GM19043 (cell line): ENCODE data around the gene PRR12.

ENCODE experiments used
- ATAC-seq: cut with Tn5 transposase; IDR thresholded peaks from one replicate; pipeline ENCODE4 v1.9.1; 2021; ENCODE audit warnings: low read depth; ENCODE audit not compliant: unreplicated experiment

The PRR12 gene

GRCh38 chr19:49590971-49591730 lies at the start of gene PRR12:
Gene PRR12, plus strand, starts transcription at chr19:49591182. Its CDS starts 473 bp downstream, at chr19:49591655.
- ATAC-seq: no peak

DNA sequence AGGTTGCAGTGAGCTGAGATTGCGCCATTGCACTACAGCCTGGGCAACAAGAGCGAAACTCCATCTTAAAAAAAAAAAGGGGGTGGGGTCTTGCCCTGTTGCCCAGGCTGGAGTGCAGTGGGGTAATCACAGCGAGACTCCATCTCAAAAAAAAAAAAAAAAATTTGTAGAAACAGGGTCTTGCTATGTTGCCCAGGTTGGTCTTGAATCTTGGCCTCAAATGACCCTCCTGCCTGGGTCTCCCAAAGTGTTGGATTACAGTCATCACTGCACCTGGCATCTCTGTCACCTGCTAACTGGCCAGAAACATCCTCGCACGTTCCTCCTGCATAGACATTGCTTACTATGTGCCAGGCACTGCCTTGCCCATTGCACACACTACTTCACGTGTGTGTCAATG lies 49.1 kb upstream of the PRR12 start:
- ATAC-seq: no peak

- no peak for ATAC-seq
These were observed 48.5 kb upstream of the PRR12 start for GRCh38 chr19:49542446-49542845.

GRCh38 chr19:49543032-49543431 lies 48.0 kb upstream of the PRR12 start:
- no peak for ATAC-seq

DNA sequence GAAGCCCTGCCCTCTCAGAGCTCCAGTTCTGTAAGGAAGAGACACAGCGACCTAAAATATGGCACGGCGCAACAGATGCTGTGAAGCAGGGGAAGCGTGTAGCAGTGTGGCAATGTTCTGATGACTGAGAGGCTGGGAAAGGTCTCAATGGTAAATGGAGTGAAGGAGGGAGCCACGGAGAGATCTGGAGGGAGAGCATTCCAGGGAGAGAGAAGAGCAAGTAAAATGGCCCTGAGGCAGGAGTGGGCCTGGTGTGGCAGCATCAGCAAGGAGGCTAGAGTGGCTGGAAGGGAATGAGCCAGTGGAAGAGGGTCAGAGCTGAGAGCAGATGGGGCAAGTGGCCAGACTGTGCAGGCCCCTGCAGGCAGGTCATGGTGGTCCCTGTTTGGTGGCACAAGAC lies 46.8 kb upstream of the PRR12 start:
- no peak for ATAC-seq

DNA sequence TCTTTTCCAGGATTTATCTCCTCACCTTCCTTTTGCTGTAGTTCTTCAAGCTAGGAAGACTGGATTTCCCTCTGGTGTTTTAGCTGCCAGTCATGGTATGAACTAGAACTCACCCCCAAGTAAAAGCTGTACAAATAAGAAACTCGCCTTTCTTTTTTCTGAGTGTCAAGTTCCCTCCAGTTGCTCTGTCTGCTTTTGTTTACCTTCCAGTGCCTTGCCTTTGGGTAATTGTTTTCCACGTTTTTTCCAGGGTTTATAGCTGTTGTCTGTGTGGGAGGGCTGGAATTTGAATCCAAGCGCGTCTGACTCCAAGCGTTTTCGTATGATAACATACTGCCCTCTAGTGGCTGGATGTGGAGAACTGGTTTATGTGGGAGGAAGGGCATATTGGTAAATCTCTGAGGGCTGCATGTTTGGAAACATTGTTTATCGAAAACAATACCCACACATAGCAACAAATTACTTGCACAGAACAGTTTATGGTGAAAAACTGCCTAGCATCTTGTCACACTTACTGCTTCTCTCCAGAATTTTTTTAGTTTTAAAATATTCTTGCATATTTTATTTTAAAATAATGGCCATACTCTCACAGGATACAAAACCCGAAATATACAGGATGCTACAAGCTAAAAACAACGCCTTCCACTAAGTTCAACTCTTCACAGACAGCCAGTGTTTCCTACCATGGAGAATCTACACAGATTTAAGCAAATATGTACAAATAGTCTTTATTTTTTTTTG lies 44.0 kb upstream of the PRR12 start:
- ATAC-seq: no peak

DNA sequence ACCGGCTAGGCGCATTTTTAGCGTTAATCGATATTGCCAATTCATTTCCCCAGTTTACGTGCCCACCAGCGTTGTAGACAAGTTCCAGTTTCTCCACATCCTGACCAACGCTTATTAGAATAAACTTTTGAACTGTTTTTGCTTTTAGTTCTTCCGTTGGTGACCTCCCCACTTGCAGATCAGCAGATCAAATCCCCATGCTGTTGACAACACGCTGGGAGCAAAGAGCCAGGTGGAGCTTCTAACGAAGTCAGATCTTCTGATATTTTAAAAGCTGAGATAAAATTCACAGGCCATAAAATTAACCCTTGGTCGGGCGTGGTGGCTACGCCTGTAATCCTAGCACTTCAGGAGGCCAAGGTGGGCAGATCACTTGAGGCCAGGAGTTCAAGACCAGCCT lies 41.9 kb upstream of the PRR12 start:
- no peak for ATAC-seq

GRCh38 chr19:49551531-49551930 lies 39.5 kb upstream of the PRR12 start:
- ATAC-seq: no peak

DNA sequence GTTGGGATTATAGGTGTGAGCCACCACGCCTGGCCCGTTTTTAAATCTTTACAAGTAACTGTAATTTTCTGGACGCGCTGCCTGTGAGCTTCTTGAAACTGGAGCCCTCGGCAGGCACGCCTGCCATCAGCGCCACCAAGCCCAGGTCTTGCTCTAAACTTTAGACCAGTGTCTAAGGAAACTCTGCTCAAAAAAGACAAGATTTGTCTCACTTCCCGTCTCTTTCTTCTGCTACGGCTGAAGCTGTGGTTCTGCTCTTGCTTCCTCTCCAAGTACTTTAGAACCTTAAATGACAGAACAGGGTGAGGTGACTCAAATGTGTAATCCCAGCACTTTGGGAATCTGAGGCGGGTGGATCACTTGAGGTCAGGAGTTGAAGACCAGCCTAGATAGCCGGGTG lies 38.2 kb upstream of the PRR12 start:
- no peak for ATAC-seq

DNA sequence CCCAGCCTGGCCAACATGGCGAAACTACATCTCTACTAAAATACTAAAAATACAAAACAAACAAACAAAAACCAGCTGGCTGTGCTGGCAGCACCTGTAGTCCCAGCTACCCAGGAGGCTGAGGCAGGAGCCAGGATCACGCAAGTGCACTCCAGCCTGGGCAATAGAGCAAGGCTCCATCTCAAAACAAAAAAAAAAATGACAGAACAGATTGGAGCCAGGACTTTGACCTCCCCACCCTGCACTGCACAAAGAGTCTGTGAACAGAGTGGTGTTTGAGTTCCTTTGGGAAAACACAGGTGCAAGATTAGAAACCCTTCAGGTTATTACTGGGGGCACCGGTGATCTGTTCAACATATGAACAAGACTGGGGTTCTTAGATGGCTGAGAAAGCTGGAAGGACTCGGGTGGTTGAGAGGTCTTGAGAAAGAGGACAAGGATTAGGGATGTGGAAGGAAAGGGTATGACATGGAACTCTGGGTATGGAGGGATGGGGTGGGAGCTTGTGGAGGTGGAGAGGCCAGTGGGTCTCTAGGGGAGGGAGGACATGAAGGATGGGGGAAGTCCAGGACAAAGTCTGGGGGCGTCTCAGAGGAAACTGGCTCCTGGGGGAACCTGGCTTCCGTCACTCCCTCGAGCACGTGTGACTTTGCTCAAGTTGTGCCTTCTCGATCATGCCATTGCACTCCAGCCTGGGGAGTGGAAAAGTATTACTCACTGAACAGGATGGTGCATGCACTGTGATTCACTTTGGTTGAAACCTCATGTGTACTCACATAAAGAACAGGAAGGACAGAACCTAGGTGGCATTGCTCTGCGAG lies 37.3 kb upstream of the PRR12 start:
- no peak for ATAC-seq

GRCh38 chr19:49554701-49555181 lies 36.2 kb upstream of the PRR12 start:
- ATAC-seq: no peak

- no peak for ATAC-seq
These were observed 35.2 kb upstream of the PRR12 start for GRCh38 chr19:49555600-49556411.

- ATAC-seq: no peak
These were observed 34.3 kb upstream of the PRR12 start for GRCh38 chr19:49556412-49557398.

DNA sequence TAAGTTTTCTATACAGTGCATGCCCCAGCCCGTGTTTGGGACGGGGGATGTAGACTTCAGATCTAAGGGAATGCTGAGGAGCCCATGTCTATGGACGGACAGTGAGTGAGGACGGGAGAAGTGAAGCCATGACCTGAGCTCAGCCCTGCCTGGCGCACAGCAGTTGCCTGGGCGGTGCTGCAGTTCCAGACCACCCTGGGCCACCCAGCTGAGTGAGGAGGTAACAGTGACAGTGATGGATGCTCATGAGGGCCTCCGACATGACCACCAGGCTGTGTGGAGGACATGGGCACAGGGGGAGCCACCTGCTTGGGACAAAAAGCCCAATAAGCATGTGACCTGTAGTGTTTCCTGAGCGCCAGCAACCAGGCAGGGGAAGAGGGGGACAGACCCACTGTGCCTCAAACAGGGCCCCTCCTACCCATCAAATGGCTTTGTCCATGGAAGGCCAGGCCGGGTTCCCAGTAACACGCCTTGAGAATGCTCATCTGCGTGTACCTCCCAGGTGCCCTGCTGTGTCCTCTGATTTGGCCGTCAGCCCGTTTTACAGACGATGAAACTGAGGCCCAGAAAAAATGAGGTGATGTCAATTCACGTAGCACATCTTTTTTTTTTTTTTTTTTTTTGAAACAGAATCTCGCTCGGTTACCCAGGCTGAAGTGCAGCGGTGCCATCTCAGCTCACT lies 33.2 kb upstream of the PRR12 start:
- ATAC-seq: no peak

GRCh38 chr19:49558591-49558990 lies 32.4 kb upstream of the PRR12 start:
- no peak for ATAC-seq

GRCh38 chr19:49559443-49559842 lies 31.5 kb upstream of the PRR12 start:
- ATAC-seq: no peak

GRCh38 chr19:49559928-49560327 lies 31.1 kb upstream of the PRR12 start:
- no peak for ATAC-seq

DNA sequence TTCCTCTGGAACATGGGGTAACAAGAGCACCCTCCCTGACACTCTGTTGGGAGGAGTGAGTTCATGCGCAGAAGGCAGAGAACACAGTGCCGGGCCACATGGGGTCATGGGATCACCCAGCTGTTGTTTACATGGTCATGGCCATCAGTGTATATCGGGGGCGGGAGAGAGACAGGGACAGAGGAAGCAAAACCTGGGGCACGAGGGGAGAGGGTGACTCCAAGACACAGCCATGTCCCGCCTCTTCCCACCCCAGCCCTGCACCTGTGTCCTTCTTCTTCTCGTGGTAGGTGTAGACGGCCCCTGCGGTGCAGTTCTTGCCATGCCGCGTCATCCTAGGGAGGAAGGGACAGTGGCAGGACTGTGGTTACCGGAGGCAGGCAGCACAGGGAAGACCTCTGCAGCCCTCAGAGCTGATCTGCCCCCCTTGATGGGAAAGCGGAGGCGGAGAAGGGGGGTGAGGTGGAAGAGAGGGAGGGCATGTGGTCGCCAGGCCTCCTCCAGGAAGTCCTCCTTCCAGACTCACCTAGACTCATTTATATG lies 30.6 kb upstream of the PRR12 start:
- ATAC-seq: no peak
